ENCODE results near the gene BACH2.

BACH2 gene

DNA sequence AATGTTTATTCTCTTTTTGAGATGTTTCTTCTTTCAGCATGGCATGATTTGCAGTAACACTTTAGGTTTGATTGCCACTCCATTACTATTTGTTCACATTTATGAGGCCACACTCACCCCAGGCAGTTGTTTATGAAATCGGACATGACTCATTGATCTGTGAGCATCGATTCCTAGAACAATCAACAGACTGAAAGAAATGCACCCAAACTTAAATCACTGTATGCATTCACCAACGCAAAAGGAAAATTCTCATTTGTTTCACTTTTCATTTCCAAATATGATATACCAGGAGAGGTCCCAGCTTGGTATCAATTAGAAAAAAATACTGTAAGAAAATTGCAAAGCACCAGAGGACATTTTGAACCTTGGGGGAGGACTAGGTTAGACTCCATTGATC is 407.8 kb downstream of the BACH2 start:
- no peak overlapping the region for H3K4me2 ChIP-seq (ENCODE audit: low read length)

DNA sequence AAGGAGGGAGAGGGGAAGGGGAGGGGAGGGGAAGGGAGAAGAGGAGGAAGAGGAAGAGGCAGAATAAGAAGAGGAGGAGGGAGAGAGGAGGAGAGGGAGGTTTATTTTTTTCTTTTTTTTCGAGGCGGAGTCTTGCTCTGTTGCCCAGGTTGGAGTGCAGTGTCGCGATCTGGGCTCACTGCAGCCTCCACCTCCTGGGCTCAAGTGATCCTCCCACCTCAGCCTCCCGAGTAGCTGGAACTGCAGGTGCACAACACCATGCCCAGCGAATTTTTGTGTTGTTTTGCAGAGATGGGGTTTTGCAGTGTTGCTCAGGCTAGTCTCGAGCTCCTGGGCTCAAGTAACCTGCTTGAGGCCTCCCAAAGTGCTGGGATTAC is 408.5 kb downstream of the BACH2 start:
- H3F3A ChIP-seq (ENCODE audit: control insufficient read depth, insufficient read depth): no peaks in the 10 kb centered on the region; the same call in 1 of the 2 replicates
- H3K79me2 ChIP-seq (ENCODE audit: control insufficient read depth, low read length): no peaks in the 10 kb centered on the region
- TF ChIP-seq, protein P1, sequence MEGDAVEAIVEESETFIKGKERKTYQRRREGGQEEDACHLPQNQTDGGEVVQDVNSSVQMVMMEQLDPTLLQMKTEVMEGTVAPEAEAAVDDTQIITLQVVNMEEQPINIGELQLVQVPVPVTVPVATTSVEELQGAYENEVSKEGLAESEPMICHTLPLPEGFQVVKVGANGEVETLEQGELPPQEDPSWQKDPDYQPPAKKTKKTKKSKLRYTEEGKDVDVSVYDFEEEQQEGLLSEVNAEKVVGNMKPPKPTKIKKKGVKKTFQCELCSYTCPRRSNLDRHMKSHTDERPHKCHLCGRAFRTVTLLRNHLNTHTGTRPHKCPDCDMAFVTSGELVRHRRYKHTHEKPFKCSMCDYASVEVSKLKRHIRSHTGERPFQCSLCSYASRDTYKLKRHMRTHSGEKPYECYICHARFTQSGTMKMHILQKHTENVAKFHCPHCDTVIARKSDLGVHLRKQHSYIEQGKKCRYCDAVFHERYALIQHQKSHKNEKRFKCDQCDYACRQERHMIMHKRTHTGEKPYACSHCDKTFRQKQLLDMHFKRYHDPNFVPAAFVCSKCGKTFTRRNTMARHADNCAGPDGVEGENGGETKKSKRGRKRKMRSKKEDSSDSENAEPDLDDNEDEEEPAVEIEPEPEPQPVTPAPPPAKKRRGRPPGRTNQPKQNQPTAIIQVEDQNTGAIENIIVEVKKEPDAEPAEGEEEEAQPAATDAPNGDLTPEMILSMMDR (IDR thresholded peaks at IDR 0.05; ENCODE audit: low read depth, low read length, poor library complexity, severe bottlenecking): no peak
- TF ChIP-seq EZH2phosphoT487 (IDR thresholded peaks at IDR 0.05; ENCODE audit: borderline replicate concordance, low read length): no peak
- H3K27me3 ChIP-seq (ENCODE audit: control insufficient read depth, low read length): peaks cover 9% of the 10 kb centered on the region
- no peak overlapping the region for H3K4me3 ChIP-seq (ENCODE audit: low read length)
- no peaks in the 10 kb centered on the region for H3K36me3 ChIP-seq (ENCODE audit: control insufficient read depth, low read length)
- no peak overlapping the region for H3K4me2 ChIP-seq (ENCODE audit: low read length)
- peaks cover 13% of the 10 kb centered on the region for H3K4me1 ChIP-seq (ENCODE audit: control insufficient read depth, low read length)
- no peak overlapping the region for H3K27ac ChIP-seq (ENCODE audit: low read depth, low read length)
- H3K9me2 ChIP-seq (replicated peaks; ENCODE audit: control insufficient read depth, low read length): no peaks in the 10 kb centered on the region
- H3K9me3 ChIP-seq (ENCODE audit: control insufficient read depth, insufficient read depth, low read length): no peaks in the 10 kb centered on the region
- H4K20me1 ChIP-seq (ENCODE audit: control insufficient read depth, insufficient read depth, low read depth, low read length): no peaks in the 10 kb centered on the region

More for the DNA sequence above, 407.8 kb downstream of the BACH2 start:
- Histone ChIP-seq H3K36me3 (ENCODE audit: control insufficient read depth, low read length) (no peaks in the 10 kb centered on the region), H3K79me2 (ENCODE audit: control insufficient read depth, low read length) (no peaks in the 10 kb centered on the region), H3K9me2 (replicated peaks; ENCODE audit: control insufficient read depth, low read length) (no peaks in the 10 kb centered on the region), H3K9me3 (ENCODE audit: control insufficient read depth, insufficient read depth, low read length) (no peaks in the 10 kb centered on the region), H3K27ac (ENCODE audit: low read depth, low read length) (no peak overlapping the region), H3K4me3 (ENCODE audit: low read length) (no peak overlapping the region), H3K4me1 (ENCODE audit: control insufficient read depth, low read length) (peaks cover 13% of the 10 kb centered on the region), H3F3A (ENCODE audit: control insufficient read depth, insufficient read depth) (no peaks in the 10 kb centered on the region; the same call in 1 of the 2 replicates), H4K20me1 (ENCODE audit: control insufficient read depth, insufficient read depth, low read depth, low read length) (no peaks in the 10 kb centered on the region), H3K27me3 (ENCODE audit: control insufficient read depth, low read length) (peaks cover 12% of the 10 kb centered on the region)
- TF ChIP-seq, protein P1 (IDR thresholded peaks at IDR 0.05; ENCODE audit: low read depth, low read length, poor library complexity, severe bottlenecking): no peak
- no peak for TF ChIP-seq EZH2phosphoT487 (IDR thresholded peaks at IDR 0.05; ENCODE audit: borderline replicate concordance, low read length)

DNA sequence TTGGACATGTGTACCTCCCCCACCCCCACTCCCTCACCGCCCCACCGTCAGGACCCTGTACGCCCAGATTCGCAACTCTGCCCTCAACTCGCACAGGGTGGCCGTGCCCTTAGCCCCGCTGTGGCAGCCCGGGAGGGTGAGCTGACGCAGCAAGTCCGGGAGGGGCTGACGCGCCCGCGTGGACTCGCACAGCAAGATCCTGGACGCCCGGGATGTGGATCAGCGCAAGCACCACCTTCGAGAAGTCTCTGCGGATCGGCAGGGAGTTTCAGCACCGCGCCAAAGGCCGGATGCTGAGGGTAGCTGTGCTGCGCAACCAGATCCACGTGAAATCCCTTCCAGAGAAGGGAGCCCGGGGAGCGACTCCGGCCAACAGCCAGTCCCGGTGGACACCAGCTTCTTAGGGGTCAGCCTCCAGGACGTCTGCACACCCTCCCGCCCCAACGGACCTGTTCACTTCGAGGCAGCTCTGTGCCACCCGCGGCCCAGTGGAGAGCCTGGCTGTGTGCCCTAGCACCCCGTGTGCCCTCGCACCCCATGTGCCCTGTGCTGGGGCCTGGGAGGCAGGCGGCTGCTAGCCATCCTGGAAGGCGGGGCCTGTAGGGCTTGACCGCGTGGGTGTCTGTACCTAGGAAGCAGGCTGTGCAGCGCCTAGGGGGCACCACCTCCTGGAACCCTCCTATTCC is 409.0 kb downstream of the BACH2 start:
- Histone ChIP-seq H3K4me2 (ENCODE audit: low read length) (no peak overlapping the region), H3K4me1 (ENCODE audit: control insufficient read depth, low read length) (peaks cover 13% of the 10 kb centered on the region), H3K9me2 (replicated peaks; ENCODE audit: control insufficient read depth, low read length) (no peaks in the 10 kb centered on the region), H3K4me3 (ENCODE audit: low read length) (no peak overlapping the region), H4K20me1 (ENCODE audit: control insufficient read depth, insufficient read depth, low read depth, low read length) (no peaks in the 10 kb centered on the region), H3K79me2 (ENCODE audit: control insufficient read depth, low read length) (no peaks in the 10 kb centered on the region), H3F3A (ENCODE audit: control insufficient read depth, insufficient read depth) (no peaks in the 10 kb centered on the region; the same call in 1 of the 2 replicates), H3K27ac (ENCODE audit: low read depth, low read length) (no peak overlapping the region), H3K27me3 (ENCODE audit: control insufficient read depth, low read length) (peaks cover 9% of the 10 kb centered on the region), H3K9me3 (ENCODE audit: control insufficient read depth, insufficient read depth, low read length) (no peaks in the 10 kb centered on the region), H3K36me3 (ENCODE audit: control insufficient read depth, low read length) (no peaks in the 10 kb centered on the region)
- TF ChIP-seq, protein P1 (IDR thresholded peaks at IDR 0.05; ENCODE audit: low read depth, low read length, poor library complexity, severe bottlenecking): no peak
- TF ChIP-seq EZH2phosphoT487 (IDR thresholded peaks at IDR 0.05; ENCODE audit: borderline replicate concordance, low read length): no peak
